Suppressor macrophage treated with lipopolysaccharide for 4 hours (primary cell): ENCODE measurements around the gene SETD7.

Experiments used
- DNase-seq: peaks from one replicate; pipeline ENCODE4 v3.0.0-alpha.2; 2020

Gene SETD7

DNA sequence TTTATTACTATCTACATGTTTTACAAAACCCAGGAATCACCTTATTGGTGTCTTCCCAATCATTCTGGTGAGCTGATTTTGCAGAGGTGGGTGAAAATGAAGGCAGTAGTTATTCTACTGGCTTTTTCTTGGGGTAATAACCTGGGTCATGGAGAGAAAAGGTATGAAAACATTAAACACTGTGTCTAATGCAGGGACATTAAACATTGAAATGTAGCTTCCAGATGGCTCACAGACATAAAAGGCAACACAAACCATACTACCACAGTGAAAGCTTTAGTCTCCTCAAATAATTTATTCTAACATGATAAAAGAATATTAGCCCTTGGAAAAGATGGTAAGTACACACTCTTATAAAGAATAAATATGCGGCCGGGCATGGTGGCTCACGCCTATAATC, 8.0 kb downstream of the SETD7 start:
- DNase-seq = no peak

DNA sequence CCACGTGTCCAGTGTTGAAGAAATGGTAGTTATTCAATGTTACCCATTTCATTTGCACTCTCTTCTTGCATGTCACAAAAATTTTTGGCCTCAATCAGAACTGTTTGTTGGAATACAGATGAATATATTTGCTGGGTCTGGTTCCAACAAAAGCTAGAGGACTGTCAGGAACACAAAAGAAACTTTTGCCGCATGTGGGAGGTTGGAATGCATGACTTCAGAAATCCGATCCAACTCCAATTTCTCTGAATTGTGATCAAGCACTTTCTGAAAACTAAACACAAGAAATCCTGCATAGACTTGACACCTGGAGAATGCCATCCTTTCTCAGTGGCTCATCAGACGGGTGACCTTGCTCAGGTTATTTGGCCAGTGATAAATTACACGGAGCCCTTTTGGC, 15.4 kb downstream of the SETD7 start:
- no peak for DNase-seq

DNA sequence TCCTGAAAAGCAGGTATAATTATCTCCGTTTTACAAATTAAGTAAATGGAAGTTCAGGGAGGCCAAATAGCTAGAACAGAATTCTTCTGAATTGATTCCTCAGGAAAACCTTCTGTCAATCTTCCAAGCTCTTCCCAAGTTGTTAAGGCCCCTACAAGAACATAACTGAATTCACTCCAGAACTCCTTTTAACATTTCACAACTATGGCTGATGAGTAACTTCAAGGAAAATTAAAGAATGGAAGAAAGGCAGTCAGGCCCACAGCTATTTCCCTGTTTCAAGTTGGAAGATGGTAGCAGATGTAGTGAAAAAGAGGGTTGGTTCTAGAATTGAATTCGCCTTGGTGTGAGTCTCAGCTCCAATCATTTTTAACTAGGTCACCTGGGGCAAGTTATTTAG, 15.9 kb downstream of the SETD7 start:
- DNase-seq = no peak

DNA sequence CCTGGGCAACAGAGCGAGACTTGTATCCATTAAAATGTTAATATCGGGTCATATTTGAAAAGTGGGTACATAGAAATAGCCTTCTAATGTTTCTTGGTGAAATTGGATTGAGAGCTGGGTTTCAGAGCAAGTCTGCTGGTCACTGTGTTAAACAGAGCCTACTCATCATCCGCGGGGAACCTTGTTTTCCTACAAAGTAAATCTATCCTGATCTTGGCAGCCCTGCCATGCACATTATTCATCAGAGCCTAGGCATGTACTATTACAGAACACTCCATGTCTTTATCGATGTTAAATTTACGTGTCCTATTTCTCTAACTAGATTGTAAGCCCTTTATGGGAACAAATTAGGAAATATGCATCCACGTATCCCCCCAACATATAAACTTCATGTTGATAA, 18.7 kb downstream of the SETD7 start:
- no peak for DNase-seq

DNA sequence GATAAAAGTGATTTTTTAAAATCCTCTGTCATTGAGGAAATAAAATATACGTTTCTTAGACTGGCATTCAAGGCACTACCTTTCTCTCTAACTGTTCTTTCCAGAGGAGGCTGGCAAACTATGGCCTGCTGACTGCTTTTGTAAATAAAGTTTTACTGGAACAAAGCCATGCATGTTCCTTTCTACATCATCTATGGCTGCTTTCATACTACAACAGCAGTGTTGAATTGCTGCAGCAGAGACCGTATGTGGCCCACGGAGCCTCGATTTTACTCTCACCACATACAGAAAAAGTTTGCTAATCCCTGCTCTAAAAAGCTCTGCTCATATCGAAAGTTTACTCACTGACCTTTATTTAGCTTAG, 20.2 kb downstream of the SETD7 start:
- no peak for DNase-seq

DNA sequence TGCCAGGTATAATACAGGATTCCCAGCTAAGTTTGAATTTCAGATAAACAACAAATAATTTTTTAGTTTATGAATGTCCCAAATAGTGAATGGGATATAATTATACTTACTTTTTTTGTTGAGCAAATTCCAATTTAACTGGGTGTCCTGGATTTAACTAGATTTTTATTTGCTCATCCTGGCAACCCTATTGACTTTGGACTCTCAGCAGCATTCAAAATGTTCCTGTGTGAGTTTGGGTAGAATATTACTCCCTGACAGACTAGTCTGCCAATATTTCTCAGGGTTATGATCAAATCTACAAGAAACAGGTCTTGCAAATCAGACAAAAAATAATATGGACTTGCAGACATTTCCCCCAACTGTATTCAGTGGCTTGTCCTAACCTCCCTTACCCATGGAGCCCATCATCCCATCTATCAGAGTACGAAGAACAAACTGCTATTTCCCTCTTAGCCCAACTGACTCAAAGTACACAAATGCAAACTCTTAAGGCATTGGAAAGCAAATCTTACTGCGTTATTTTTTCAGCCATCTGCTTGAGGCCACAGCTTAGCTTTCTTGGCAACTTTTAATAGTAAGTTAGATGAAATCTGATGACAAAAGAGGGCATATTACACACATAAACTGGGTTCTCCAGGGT, 20.7 kb downstream of the SETD7 start:
- DNase-seq = no peak

DNA sequence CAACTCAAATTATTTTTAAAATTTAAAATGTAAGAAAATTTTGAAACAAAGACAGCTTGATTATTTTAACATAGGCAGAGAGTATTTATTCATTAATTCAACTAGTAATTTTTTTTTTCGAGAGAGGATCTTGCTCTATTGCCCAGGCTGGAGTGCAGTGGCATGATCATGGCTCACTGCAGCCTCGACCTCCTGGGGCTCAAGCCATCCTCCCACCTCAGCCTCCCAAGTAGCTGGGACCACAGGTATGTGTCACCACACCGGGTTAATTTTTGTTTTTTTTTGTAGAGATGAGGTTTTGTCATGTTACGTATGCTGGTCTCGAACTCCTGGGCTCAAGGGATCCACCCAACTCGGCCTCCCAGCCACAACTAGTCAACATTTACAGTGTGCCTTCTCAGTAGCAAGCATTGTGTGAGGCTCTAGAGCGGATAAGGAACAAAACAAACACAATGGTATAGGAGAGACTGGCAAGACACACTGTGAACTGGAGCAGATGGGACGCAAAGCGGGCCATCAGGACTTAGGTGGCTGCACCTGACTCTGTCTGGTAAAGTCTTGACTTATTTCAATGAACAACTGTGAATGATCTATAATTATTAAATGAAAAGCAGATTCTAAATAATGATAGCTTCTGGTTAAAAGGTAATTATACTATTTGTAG, 21.6 kb downstream of the SETD7 start:
- DNase-seq = no peak

DNA sequence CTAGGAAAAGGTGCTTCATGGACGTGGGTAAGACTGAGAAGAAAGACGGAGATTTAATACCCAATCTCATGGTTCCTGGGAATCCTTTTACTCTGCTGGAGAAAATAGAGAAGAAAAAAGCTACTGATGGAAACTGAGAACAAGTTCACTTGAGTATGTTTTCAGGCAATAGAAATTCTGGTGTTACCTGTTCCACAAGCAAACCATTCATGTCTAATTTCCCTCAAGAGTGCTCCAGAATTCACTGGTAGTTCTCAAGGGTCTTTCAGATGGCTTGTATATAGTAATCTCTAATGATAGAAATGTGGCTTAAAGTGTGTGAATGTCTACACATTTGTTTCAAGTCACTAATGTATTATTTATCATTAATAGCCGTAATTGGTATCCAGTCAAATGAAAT, 22.5 kb downstream of the SETD7 start:
- no peak for DNase-seq

DNA sequence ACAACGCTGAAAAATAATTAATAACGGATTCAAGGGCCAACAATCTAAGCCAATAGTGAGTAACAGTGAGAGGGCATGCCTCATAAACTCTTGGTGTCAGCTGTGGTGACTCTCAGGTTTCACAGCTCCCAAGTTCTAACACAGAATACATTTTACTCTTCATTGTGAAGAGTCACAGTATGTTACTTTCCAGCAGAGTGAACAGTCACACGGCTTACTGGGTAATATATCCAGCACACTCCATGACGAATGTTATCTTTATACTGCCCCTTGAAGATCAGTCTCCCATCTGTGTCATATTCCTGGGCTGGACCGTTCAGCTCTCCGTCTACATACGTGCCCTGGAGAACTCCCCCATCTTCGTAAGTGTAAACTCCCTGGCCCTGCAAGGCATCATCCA, 23.1 kb downstream of the SETD7 start:
- no peak for DNase-seq

DNA sequence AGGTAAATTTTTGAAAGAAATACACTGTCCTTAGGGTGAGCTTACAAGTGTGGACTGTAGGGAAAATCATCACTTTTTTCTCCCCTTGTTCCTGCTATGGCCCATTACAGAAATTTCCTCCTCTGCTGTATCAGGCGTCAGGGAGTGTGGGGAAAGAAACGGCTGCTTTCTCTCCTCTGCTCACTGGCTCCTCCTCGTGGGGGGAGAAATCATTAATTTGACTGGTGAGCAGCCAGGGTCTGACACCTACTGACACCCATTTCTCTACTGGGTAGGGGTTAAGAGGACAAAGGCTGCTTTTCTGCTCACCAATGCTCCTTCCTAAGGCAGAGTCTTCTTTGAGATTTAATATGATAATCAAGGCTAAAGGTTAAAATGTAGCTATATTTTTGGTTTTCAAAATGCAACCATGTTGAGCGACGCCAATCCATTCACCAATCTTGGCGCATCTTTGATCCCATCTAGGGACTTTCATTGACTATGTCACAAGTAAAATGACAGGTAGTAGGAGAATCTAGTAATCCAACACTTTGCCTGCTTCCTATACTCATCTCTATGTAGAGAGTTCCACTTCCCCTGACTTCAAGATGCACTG, 25.1 kb downstream of the SETD7 start:
- DNase-seq = peak; percentile 70

DNA sequence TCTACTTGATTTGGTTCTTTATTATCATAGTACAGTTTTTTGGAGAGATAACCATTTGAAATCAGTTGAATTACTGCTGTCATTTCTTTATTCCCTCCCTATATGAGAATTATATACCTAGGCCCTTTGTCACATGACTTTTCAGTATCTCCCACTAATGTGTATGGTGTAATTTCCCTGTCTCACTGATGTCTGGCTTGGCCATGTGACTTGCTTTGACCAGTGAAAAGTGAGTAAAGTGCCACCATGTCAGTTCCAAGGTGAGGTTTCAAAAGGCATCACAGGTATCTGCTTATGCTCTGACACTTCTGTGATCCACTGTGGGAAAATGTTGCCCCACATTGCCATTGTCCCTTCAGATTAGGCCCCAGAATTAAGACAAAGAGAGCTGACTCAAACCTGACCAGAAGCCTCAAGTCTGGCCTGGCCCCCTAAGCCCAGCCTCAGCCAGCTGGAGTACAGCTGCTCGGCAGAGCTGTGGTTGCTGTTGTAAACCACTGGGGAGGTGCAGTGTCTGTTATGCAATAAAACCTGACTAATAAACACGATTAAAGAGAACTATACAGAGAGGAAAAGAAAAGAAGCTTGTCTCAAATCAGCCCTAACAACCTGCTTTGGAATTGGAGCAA, 27.5 kb downstream of the SETD7 start:
- DNase-seq = no peak

DNA sequence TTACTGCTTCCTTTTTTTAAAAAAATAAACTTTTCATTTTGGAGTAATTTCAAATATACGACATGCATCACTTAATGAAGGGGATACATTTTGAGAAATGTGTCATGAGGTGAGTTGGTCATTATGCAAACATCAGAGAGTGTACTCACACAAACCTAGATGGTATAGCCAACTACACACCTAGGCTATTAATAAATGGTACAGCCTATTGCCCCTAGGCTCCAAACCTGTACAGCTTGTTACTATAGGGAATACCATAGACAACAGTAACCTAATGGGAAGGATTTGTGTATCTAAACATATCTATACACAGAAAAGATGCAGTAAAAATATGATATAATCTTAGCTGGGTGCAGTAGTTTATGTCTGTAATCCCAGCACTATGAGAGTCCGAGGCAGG, 29.1 kb downstream of the SETD7 start:
- DNase-seq = no peak

DNA sequence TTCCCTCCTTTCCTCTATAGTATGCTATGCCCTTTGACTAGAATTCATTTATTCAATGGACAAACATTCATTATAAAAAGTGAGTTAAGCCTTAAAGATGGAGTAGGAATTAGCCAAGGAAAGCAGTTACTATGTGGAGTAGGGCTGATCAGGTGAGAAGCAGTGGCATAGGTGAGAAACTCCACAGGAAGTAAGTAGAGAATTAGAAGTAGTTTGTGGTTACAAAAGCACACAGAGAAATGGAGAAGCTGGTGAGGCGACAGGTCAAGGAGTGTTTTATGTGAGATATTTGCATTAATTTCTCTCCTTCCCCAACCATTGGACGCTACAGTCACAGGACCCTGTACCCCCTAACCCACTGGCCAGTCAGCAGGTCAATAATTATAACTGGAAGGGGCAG, 30.6 kb downstream of the SETD7 start:
- no peak for DNase-seq

DNA sequence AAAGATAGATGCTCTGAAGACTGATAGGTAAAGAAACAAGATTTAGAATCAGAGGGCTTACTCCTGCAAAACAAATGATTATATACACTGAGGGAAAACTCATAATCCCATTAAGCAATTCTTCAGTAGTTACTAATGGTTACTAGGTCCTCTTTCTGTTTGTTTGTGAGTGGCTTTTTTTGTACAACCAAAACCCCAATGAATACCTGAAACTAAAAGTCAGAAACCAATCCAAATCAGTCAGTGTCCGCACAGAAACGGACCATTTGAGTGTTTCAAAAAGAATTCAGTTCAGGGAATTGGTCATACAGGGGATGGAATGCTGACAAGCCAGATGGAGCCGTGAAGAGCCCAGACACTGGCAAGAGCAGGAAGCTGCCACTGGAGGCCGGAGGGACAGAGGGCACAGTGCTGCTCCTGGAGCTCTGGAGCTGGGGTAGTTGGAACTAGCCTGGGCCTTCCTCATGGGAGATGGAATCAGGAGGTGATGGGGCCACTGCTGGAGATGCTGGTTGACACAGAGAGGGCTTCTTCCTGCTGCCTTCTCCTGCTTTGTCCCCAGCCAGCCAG, 31.9 kb downstream of the SETD7 start:
- no peak for DNase-seq

DNA sequence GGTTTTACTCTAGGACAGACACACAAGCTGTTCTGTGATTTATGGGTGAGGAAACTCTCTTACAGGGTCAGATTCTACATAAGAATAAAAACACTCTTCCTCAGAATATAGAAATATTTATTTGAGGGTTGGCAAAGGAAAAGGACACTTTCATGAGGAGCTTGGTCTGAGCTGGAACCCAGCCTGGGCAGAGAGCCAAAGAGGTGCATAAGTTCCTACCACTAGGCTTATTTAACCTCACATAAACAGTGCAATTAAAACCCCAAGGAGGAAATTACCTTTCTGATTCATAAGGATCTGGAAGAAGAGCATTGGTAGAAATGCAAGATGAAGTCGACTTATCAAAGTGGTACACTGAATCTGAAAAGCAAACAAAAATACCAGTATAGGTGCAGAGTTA, 32.9 kb downstream of the SETD7 start:
- no peak for DNase-seq

DNA sequence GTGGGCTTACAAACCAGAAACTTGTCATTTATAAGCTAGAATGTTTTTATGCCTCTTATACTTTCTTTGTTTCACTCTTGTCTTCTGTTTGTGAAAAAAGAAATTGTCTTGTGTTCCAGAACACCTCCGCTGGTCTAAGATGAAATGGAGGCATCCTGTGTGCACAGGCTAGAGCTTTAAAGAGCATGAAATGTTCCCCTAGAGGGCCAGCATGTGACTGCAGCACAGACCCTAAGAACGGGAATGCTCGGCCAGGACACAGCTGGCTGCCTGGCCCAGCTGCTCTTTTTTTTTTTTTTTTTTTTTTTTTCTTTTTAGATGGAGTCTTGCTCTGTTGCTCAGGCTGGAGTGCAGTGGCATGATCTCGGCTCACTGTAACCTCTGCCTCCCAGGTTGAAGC, 33.6 kb downstream of the SETD7 start:
- DNase-seq = no peak

DNA sequence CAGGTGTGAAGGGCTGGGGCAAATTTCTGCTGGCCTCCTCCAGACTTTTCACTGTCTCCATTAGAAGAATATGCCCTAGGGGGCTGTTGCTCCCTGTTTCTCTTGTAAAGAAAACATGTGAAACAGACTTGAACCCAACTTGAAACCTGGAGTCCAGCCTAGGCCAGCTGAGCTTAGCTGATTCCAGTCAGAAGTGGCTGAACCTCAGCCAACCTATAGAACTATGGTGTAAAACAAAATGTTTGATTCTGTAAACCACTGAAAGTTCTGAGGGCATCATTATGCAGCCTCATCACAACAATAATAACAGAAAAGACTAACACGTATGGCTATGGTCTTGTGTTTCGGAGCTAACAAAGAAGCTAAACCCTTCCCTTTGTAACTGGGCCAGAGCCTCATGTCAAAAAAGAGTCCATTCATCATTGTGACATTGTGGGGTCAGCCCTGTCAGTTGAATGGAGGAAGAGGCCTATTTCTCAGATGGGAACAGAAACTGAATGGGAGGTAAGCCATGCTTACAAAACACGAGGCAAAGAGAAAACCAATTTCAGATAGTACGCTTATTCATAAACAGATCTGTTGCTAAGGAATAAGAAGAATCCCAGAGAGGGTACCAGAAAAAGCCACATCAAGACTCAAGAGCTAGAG, 34.1 kb downstream of the SETD7 start:
- DNase-seq = peak; percentile 47

DNA sequence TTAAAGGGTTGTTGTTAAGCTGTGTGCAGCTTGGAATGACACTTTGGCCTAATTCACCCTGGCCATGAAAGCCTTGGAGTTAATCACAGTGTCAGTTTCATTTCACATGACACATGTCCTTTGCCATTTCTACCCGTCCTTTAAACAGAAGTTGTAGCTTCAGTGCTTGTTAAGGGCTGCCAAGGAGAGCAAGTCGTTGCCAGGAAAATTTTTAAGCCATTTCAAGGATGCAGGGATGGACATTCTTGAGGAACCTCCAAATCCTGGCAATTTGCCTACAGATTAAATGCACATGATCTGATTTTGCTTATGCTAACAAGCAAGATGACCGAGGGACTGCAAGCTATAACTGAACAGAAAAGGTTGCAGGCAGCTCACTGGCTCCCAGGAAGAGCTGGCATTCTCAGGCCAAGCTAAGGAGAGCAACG, 40.5 kb downstream of the SETD7 start:
- no peak for DNase-seq

DNA sequence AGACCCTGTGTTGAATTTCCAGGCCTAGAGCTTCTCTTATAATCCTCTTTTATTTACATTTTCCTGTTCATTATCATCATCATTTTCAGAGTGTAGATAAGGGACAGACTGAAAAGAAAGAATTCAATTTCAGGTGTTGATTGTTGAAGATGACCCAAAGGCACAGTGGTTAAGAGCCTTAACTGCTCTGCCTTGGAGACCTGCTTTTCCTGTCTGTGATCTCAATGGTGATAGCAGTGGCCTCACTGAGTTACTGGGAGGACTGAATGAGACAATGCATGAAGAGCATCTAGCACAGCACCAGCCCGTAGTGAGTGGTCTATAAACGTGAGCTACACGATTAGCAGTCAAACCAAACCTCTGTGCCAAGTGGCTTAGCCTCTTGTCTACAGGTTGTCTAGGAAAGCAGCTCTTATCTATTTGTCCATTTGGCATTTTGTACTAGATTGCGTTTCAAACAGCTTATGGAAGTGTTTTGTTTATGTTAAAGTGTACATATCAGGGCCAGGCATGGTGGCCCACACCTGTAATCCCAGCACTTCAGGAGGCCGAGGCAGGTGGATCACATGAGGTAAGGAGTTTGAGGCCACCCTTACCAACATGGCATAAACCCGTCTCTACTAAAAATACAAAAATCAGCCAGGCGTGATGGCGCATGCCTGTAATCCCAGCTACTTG, 41.5 kb downstream of the SETD7 start:
- no peak for DNase-seq

DNA sequence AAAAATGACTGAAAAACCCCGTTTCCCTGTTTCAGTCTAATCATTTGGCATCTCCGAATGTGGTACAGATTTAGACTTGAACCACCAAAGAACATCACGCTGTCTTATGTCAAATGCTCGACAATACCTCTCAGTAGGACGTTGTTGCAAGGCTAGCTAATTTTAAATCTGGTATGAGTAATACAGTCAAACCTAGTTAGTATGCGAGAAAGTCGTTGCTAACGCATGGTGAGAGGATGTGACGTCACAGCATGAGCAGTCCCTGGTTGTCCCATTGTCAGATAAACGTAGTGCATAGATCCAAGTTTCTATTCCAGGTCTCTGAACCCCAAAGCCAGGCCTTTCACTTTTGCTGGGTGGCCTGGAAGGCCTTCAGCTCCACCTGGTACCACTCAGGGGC, 44.7 kb downstream of the SETD7 start:
- no peak for DNase-seq

DNA sequence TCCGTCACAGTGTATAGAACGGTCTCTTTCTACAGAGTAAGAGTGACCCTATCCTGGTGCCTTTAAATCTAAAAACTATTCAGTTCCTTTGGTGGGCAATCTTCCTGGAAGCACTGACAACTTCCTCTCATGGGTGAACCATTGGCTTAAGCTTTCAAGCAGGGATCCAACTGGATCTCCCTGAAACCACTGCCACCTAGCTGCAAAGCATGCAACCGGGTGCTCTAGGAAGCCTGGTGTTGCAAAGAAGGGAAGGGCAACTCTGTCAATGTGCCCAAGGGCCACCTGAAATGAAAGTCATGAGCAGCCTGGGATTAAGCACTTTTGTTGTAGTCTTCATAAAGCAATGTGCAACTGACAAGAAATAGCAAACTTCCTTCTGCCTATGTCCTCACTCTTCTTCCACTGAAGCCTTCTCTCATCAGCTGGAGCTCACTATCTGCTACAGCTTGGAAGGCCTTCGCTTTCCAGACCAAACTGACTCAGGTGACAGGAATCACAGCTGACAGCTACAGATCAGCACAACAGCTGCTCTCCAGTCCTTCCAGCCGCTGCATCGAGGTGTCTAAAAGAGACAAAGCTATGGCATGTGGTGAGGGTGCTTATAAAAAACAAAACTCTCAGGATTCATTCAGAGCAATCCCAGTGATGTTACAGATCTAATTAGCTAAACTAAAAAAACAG, 46.1 kb downstream of the SETD7 start:
- no peak for DNase-seq

DNA sequence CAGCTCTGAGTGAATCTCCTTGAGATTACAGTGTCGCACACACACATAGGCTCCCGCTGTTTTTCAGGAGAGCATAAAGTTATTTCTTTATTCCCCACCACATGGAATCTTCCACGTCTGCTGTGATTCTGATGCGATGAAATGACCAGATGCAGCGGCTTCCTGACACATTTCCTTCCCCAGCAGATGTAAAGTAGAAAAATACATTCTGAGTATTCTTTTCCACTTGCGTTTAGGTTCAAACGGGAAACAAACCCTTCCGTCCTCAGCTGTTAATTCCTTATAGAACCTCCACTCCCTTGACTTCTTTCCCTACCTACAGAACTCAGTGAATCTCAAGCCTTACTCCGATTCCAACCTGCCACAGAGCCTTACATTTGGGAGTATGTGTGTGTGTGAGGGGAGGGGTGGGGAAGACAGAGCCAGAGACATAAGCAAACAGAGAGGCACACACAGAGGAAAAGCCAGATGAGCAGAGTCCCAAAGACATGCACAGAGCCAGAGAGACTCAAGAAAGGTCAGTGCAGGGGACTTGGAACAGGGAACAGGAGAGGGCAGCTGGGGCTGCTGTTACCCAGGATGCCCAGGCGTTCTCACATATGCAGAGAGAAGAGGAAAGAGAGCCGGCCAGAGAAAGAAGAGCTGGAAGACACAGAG, 47.3 kb downstream of the SETD7 start:
- no peak for DNase-seq
